ENCODE measurements around the gene ADPRHL1. TPM values are rescaled to one million over a fixed set of nuclear protein-coding genes. Genes with fewer than 3 reads are reported as not detected.
"Not testable (repeated sequence)": the region's sequence is repeated elsewhere in the genome, so short reads cannot be mapped to it uniquely, and the experiment has no call there.

Gene ADPRHL1
- total and polyA plus RNA-seq, 12 donors = 163 to 939 (median 656) TPM

DNA sequence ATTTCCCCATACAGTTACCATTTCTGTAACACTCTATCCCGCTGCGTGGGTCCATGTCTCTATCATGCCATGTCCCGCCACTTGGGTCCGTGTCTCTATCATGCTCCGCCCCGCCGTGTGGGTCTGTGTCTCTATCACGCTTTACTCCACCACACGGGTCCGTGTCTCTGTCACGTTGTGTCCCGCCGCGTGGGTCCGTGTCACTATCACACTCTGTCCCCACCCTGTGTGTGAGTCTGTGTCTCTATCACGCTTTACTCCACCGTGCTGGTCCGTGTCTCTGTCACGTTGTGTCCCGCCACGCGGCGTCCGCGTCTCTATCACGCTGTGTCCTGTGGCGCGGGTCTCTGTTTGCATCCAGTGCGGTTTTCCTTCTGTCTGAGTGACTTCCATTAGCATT lies 11.6 kb downstream of the ADPRHL1 start:
- Histone ChIP-seq H3K27ac (no peak overlapping the region), H3K4me3 (no peak overlapping the region), H3K4me1 (peaks cover 2 to 22% (median 10%) of the 10 kb centered on the region in 9 donors), H3K36me3 (peaks cover 0 to 62% (median 13%) of the 10 kb centered on the region in 9 donors), H3K27me3 (no peaks in the 10 kb centered on the region), H3K9me3 (no peaks in the 10 kb centered on the region)
- WGBS, 2 donors = 94 to 96% methylated on average over 29 of the region's 29 CpGs
- DNase-seq (no peak), ATAC-seq (no peak)
- no peak for TF ChIP-seq CTCF (IDR thresholded peaks at IDR 0.05)
- intact Hi-C loops (cut with DNase I) = no loop called here

DNA sequence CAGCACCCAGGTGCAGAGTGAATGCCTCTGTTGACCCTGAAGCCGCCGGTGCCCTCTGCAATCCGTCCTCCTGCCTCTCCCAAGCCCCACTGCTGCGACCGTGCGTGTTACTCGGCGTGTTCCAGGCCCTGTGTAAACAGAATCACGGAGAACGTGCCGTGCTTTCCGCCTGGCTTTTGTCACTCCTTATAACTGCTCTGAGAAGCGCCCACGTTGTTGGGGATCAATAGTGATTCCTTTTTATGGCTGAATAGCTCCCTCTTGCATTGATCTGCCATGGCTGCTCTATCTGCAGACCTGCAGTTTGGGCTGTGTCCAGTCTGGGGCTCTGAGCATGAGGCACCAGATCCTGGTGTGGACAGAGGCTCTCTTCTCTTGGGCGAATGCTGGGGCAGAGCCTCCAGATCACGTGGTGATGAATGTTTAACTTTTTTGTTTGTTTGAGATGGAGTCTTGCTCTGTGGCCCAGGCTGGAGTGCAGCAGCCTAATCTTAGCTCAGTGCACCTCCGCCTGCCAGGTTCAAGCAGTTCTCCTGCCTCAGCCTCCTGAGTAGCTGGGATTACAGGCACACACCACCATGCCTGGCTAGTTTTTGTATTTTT lies 15.8 kb downstream of the ADPRHL1 start:
- 64 to 72% methylated on average over 17 of the region's 17 CpGs for WGBS, 2 donors

GRCh38 chr13:113436866-113437265 lies 16.4 kb downstream of the ADPRHL1 start:
- ATAC-seq; intact Hi-C loops (cut with DNase I); H3K4me3 ChIP-seq; H3K27me3 ChIP-seq; H3K4me1 ChIP-seq; H3K9me3 ChIP-seq; DNase-seq; H3K27ac ChIP-seq: not testable (repeated sequence)
- 92% methylated on average over 13 to 14 of the region's 15 CpGs for WGBS, 2 donors
- H3K36me3 ChIP-seq = peaks cover 0 to 56% (median 4%) of the 10 kb centered on the region in 9 donors

More for the DNA sequence above, 15.8 kb downstream of the ADPRHL1 start:
- no peaks in the 10 kb centered on the region for H3K27me3 ChIP-seq
- H3K36me3 ChIP-seq = peaks cover 0 to 56% (median 10%) of the 10 kb centered on the region in 9 donors
- DNase-seq (no peak), ATAC-seq (peak in 3 of 8 donors; percentile 21 to 49 (median 37))
- no peaks in the 10 kb centered on the region for H3K9me3 ChIP-seq
- H3K27ac ChIP-seq = no peak overlapping the region
- intact Hi-C loops (cut with DNase I) = no loop called here
- H3K4me1 ChIP-seq = peaks cover 0 to 5% (median 0%) of the 10 kb centered on the region in 9 donors
- TF ChIP-seq CTCF (IDR thresholded peaks at IDR 0.05) = no peak
- no peak overlapping the region for H3K4me3 ChIP-seq

- H3K27me3 ChIP-seq, DNase-seq: not testable (repeated sequence)
Measured at GRCh38 chr13:113435907-113436306, 17.4 kb downstream of the ADPRHL1 start.

DNA sequence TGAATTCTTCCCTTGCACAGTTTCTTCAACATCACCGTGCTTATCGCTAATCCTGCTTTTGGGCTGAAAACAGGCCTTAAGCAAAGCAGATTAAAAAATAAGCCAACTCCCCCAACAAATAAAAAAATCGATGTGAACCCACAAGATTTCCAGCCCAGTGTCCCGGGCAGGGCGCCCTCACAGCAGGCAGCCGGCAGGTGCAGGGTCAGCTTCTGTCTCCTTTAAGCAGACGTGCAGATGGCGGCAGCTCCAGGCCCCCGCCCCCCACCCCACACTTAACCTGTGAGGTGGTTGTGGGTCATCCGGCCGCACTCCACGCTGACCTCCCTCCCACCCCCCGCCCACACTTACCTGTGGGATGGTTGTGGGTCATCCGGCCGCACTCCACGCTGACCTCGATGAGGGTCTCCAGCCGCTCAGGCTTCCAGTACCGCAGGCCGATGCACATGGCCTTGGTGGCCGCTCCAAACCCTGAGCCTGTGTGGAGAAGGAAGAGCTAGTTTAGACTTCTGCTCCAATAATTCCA lies 19.8 kb downstream of the ADPRHL1 start:
- ATAC-seq = no peak
- no peak overlapping the region for H3K4me3 ChIP-seq
- H3K9me3 ChIP-seq = no peaks in the 10 kb centered on the region
- 94% methylated on average over 21 of the region's 21 CpGs for WGBS, 2 donors
- DNase-seq = no peak
- H3K27ac ChIP-seq = peak overlapping the region in 4 of 10 donors; percentile 12 to 48 (median 28)
- H3K36me3 ChIP-seq = peaks cover 0 to 58% (median 4%) of the 10 kb centered on the region in 9 donors
- peaks cover 0 to 18% (median 0%) of the 10 kb centered on the region in 9 donors for H3K4me1 ChIP-seq
- intact Hi-C loops (cut with DNase I) = no loop called here
- no peaks in the 10 kb centered on the region for H3K27me3 ChIP-seq
- TF ChIP-seq CTCF (IDR thresholded peaks at IDR 0.05) = no peak

More at GRCh38 chr13:113435907-113436306, 17.4 kb downstream of the ADPRHL1 start:
- ATAC-seq; intact Hi-C loops (cut with DNase I); H3K4me3 ChIP-seq; H3K27ac ChIP-seq; H3K9me3 ChIP-seq: not testable (repeated sequence)
- Histone ChIP-seq H3K4me1 (peaks cover 0 to 13% (median 0%) of the 10 kb centered on the region in 9 donors), H3K36me3 (peaks cover 0 to 54% (median 4%) of the 10 kb centered on the region in 9 donors)
- WGBS, 2 donors = 95% methylated on average over 14 to 15 of the region's 15 CpGs
